Neural cell (in vitro differentiated cells): Measurements from ENCODE around the gene CDKN1B. TPM values are rescaled to one million over a fixed set of nuclear protein-coding genes. Genes with fewer than 3 reads are reported as not detected.

ENCODE experiments used
- H2AFZ ChIP-seq: fragments of 200-600, 300-800 bp; sonication (generic), shearing (Covaris generic); 2 replicates; pipeline ENCODE4 v1.6.0; 2014; ENCODE audit warnings: low read depth, mild to moderate bottlenecking, antibody characterized with exemption, low read length, moderate library complexity
- H3F3A ChIP-seq: fragments of 200-600 bp; shearing (Covaris generic); 2 replicates; pipeline ENCODE4 v1.6.1; 2016; ENCODE audit warnings: mild to moderate bottlenecking, moderate library complexity, mixed read lengths, antibody characterized with exemption, low read length; ENCODE audit not compliant: insufficient read depth, poor library complexity, severe bottlenecking
- H3K27ac ChIP-seq: fragments of 200-600, 300-800 bp; sonication (generic), shearing (Covaris generic); 2 replicates; pipeline ENCODE4 v1.5.1; 2014; ENCODE audit warnings: mild to moderate bottlenecking, low read length, moderate library complexity
- H3K27me3 ChIP-seq: fragments of 300-800, 200-600 bp; sonication (generic), shearing (Covaris generic); 2 replicates; pipeline ENCODE4 v1.6.0; 2014; ENCODE audit warnings: mild to moderate bottlenecking, low read depth, low read length, moderate library complexity; ENCODE audit not compliant: insufficient read depth
- H3K36me3 ChIP-seq: fragments of 300-800, 200-600 bp; sonication (generic), shearing (Covaris generic); 2 replicates; pipeline ENCODE4 v1.5.1; 2014; ENCODE audit warnings: mild to moderate bottlenecking, antibody characterized with exemption, low read length, moderate library complexity; ENCODE audit not compliant: insufficient read depth
- H3K4me2 ChIP-seq: fragments of 300-800, 200-600 bp; sonication (generic), shearing (Covaris generic); 2 replicates; pipeline ENCODE4 v1.6.0; 2014; ENCODE audit warnings: mild to moderate bottlenecking, low read length
- H3K4me3 ChIP-seq: fragments of 300-800, 200-600 bp; sonication (generic), shearing (Covaris generic); 2 replicates; pipeline ENCODE4 v1.5.1; 2014; ENCODE audit warnings: mild to moderate bottlenecking, low read length, moderate library complexity
- H3K79me2 ChIP-seq: fragments of 200-600 bp; shearing (Covaris generic); replicated peaks from 2 replicates; pipeline ENCODE4 v1.6.0; 2014; ENCODE audit warnings: mild to moderate bottlenecking, low read length, moderate library complexity; ENCODE audit not compliant: insufficient read depth
- H3K9ac ChIP-seq: fragments of 300-800, 200-600 bp; sonication (generic), shearing (Covaris generic); 2 replicates; pipeline ENCODE4 v1.6.1; 2016; ENCODE audit warnings: mild to moderate bottlenecking, low read length, mixed read lengths
- H3K9me2 ChIP-seq: fragments of 200-600 bp; shearing (Covaris generic); 2 replicates; pipeline ENCODE4 v1.6.1; 2016; ENCODE audit warnings: mild to moderate bottlenecking, low read length, mixed read lengths; ENCODE audit not compliant: insufficient read depth
- H3K9me3 ChIP-seq: fragments of 200-600, 300-800 bp; sonication (generic), shearing (Covaris generic); 2 replicates; pipeline ENCODE4 v1.6.1; 2016; ENCODE audit warnings: mild to moderate bottlenecking, mixed run types, low read length, moderate library complexity, mixed read lengths
- H4K20me1 ChIP-seq: fragments of 200-600 bp; shearing (Covaris generic); 2 replicates; pipeline ENCODE4 v1.6.1; 2016; ENCODE audit warnings: mild to moderate bottlenecking, mixed run types; ENCODE audit not compliant: insufficient read depth
- CTCF ChIP-seq: fragments of 450-650 bp; IDR thresholded peaks from 2 replicates; pipeline ENCODE4 v1.5.1; 2014; ENCODE audit warnings: antibody characterized with exemption, mild to moderate bottlenecking, moderate library complexity; ENCODE audit not compliant: poor library complexity, severe bottlenecking
- EP300 ChIP-seq: fragments of 450-650 bp; conservative IDR thresholded peaks from 2 replicates; pipeline ENCODE4 v1.6.1; 2014; ENCODE audit warnings: antibody characterized with exemption, mild to moderate bottlenecking, moderate library complexity; ENCODE audit not compliant: poor library complexity, severe bottlenecking
- EZH2 ChIP-seq: fragments of 200-600, 300-800 bp; shearing (Covaris generic), sonication (generic); IDR thresholded peaks from 2 replicates; pipeline ENCODE4 v1.6.1; 2014; ENCODE audit warnings: antibody characterized with exemption, low read length, borderline replicate concordance, mild to moderate bottlenecking; ENCODE audit not compliant: insufficient read depth, poor library complexity, severe bottlenecking
- MXI1 ChIP-seq: fragments of 450-650 bp; conservative IDR thresholded peaks from 2 replicates; pipeline ENCODE4 v1.6.1; 2014; ENCODE audit warnings: antibody characterized with exemption, mild to moderate bottlenecking; ENCODE audit not compliant: poor library complexity, severe bottlenecking
- POLR2AphosphoS5 ChIP-seq: IDR thresholded peaks from 2 replicates; pipeline ENCODE4 v1.6.1; 2012
- RAD21 ChIP-seq: fragments of 450-650 bp; conservative IDR thresholded peaks from 2 replicates; pipeline ENCODE4 v1.6.1; 2014; ENCODE audit warnings: antibody characterized with exemption, mild to moderate bottlenecking, moderate library complexity
- REST ChIP-seq: IDR thresholded peaks from 2 replicates; pipeline ENCODE4 v1.6.1; 2012; ENCODE audit warnings: borderline replicate concordance
- SMC3 ChIP-seq: fragments of 450-650 bp; conservative IDR thresholded peaks from 2 replicates; pipeline ENCODE4 v1.6.1; 2014; ENCODE audit warnings: antibody characterized with exemption, mild to moderate bottlenecking, moderate library complexity; ENCODE audit not compliant: poor library complexity
- TAF1 ChIP-seq: IDR thresholded peaks from 2 replicates; pipeline ENCODE4 v1.6.1; 2012; ENCODE audit warnings: low read depth
- polyA plus RNA-seq: library from polyadenylated mRNA; depleted of rRNA; stranded (reverse); fragments of >200 nt; gene quantifications from 2 replicates; pipeline ENCODE4 v1.2.3, GENCODE V29; 2014

Gene CDKN1B
- polyA plus RNA-seq, 1 donor from 2014 or later, result 107 TPM

GRCh38 chr12:12720052-12720451, 2.9 kb downstream of the CDKN1B start:
- Histone ChIP-seq H4K20me1 (peaks cover 18% of the 10 kb centered on the region), H3K4me2 (peak overlapping the region; percentile 89), H3K9ac (no peak overlapping the region), H3K9me3 (no peaks in the 10 kb centered on the region), H3F3A (peaks cover 5% of the 10 kb centered on the region), H2AFZ (no peak overlapping the region), H3K27me3 (peaks cover 13% of the 10 kb centered on the region), H3K79me2 (peaks cover 40% of the 10 kb centered on the region), H3K36me3 (peaks cover 6% of the 10 kb centered on the region), H3K27ac (no peak overlapping the region), H3K9me2 (no peaks in the 10 kb centered on the region), H3K4me3 (peak overlapping the region; percentile 85)
- TF ChIP-seq EP300 (no peak), REST (no peak), EZH2 (no peak), SMC3 (no peak), POLR2AphosphoS5 (no peak), CTCF (no peak), MXI1 (no peak)

GRCh38 chr12:12720672-12721161, 3.5 kb downstream of the CDKN1B start:
- Histone ChIP-seq H2AFZ (no peak overlapping the region), H3K4me3 (peak overlapping the region; percentile 85), H3K4me2 (no peak overlapping the region), H4K20me1 (peaks cover 18% of the 10 kb centered on the region), H3K9me3 (no peaks in the 10 kb centered on the region), H3K79me2 (peaks cover 40% of the 10 kb centered on the region), H3K27ac (no peak overlapping the region), H3K9me2 (no peaks in the 10 kb centered on the region), H3F3A (peaks cover 5% of the 10 kb centered on the region), H3K36me3 (peaks cover 6% of the 10 kb centered on the region), H3K9ac (no peak overlapping the region), H3K27me3 (peaks cover 13% of the 10 kb centered on the region)
- TF ChIP-seq SMC3, result no peak
- no peak for TF ChIP-seq MXI1
- TF ChIP-seq POLR2AphosphoS5, result no peak
- TF ChIP-seq CTCF, result no peak
- TF ChIP-seq RAD21, result no peak
- TF ChIP-seq EZH2, result no peak
- no peak for TF ChIP-seq REST
- TF ChIP-seq TAF1, result no peak
- no peak for TF ChIP-seq EP300
